Caco-2 (cell line): ENCODE measurements around the gene PKIG. TPM values are rescaled to one million over a fixed set of nuclear protein-coding genes. Genes with fewer than 3 reads are reported as not detected.

Experiments
- BruUV-seq: library from RNA; stranded (reverse); fragments of 400-500 nt; replicated peaks from 2 replicates; lab custom pipeline; 2021; lab: Mats Ljungman, UMichigan
- CTCF ChIA-PET: fragments of 300-600 bp; sonication (Branson Sonifier 250); formaldehyde crosslinking; loops from one replicate; lab custom pipeline; 2022; ENCODE audit warnings: antibody characterized with exemption; lab: Charles Lee
- POLR2A ChIA-PET: fragments of 300-600 bp; sonication (Branson Sonifier 250); formaldehyde crosslinking; loops from one replicate; lab custom pipeline; 2022; ENCODE audit warnings: antibody characterized with exemption; lab: Charles Lee
- DNase-seq, 2 experiments: peaks; one replicate each; pipeline versions ENCODE4 v3.0.0 to v3.0.0-alpha.2; 2020 to 2022
- H3K27me3 ChIP-seq: replicated peaks from 2 replicates; pipeline ENCODE4 v1.6.0; 2011; ENCODE audit warnings: low read length; ENCODE audit not compliant: control insufficient read depth, insufficient read depth
- H3K36me3 ChIP-seq: 2 replicates; pipeline ENCODE4 v1.5.1; 2011; ENCODE audit warnings: low read length; ENCODE audit not compliant: control insufficient read depth, insufficient read depth
- H3K4me1 ChIP-seq: fragments of 250-450 bp; sonication (Bioruptor Pico); 2 replicates; pipeline ENCODE4 v1.5.1; 2020; ENCODE audit warnings: mild to moderate bottlenecking
- H3K4me3 ChIP-seq: 2 replicates; pipeline ENCODE4 v1.5.1; 2011; ENCODE audit warnings: low read depth, mild to moderate bottlenecking, control low read depth, low read length
- H3K9me3 ChIP-seq: fragments of 250-450 bp; sonication (Bioruptor Pico); 2 replicates; pipeline ENCODE4 v1.5.1; 2020; ENCODE audit warnings: mild to moderate bottlenecking, moderate library complexity
- H3K27ac Mint-ChIP-seq: one replicate; pipeline ENCODE4 v1.8.0; 2022; ENCODE audit warnings: mixed read lengths; ENCODE audit not compliant: unreplicated experiment
- H3K27me3 Mint-ChIP-seq: one replicate; pipeline ENCODE4 v1.8.0; 2022; ENCODE audit warnings: mixed read lengths; ENCODE audit not compliant: insufficient read depth, unreplicated experiment
- H3K36me3 Mint-ChIP-seq: one replicate; pipeline ENCODE4 v1.8.0; 2022; ENCODE audit warnings: mild to moderate bottlenecking, mixed read lengths; ENCODE audit not compliant: insufficient read depth, unreplicated experiment
- H3K4me1 Mint-ChIP-seq: one replicate; pipeline ENCODE4 v1.8.0; 2022; ENCODE audit warnings: low read depth, mixed read lengths; ENCODE audit not compliant: unreplicated experiment
- H3K4me3 Mint-ChIP-seq: one replicate; pipeline ENCODE4 v1.8.0; 2022; ENCODE audit warnings: mild to moderate bottlenecking, moderate library complexity, mixed read lengths; ENCODE audit not compliant: unreplicated experiment
- H3K9me3 Mint-ChIP-seq: one replicate; pipeline ENCODE4 v1.8.0; 2022; ENCODE audit warnings: mixed read lengths; ENCODE audit not compliant: unreplicated experiment
- intact Hi-C: fragments of 100-400 bp; cut with micrococcal nuclease; formaldehyde crosslinking; loops from one replicate; pipeline ENCODE4 v1.10.0; 2022; ENCODE audit not compliant: unreplicated experiment
- total RNA-seq: library from RNA; stranded (reverse); gene quantifications from 2 replicates; pipeline ENCODE4 v1.2.3, GENCODE V29; 2022
- TF ChIP-seq, protein P1 (sequence below), 2 experiments: fragments of 200-600 bp in 1 of 2; IDR thresholded peaks; 1 replicate in 1 of 2; 2 replicates in 1 of 2; pipeline versions ENCODE4 v1.5.1 to v1.8.0; 2011 to 2022; ENCODE audit warnings: antibody characterized with exemption in 1 of 2, control low read depth in 1 of 2, inconsistent platforms in 1 of 2, low read depth in 1 of 2, low read length in 1 of 2, mild to moderate bottlenecking in 1 of 2, moderate library complexity in 1 of 2; ENCODE audit not compliant: insufficient read depth in 1 of 2, severe bottlenecking in 1 of 2, unreplicated experiment in 1 of 2

Gene PKIG
- total RNA-seq, 1 experiment from 2014 or later = 25.9 TPM

DNA sequence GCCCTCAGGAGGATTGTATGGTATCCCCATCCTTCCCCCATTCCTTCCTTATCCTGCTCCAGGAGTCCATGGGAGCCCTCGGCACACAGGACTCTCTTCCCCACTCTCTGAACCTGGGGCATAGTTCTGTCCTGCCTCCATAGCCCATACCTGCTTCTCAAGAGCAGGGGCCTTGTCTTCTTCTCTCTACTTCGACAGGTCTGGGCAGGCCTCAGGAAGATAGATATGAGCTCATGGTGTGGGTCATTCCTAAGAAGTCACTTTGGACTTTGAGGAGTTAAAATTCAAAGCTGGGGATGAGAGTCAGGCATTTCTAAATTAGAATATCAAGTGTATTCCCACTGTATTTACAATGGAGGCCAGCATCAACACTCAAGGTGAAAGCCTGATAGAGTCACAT, 77.6 kb downstream of the PKIG start:
- no TSS peak for BruUV-seq
- no peak for DNase-seq
- intact Hi-C loops = no loop called here
- H3K36me3 ChIP-seq = no peaks in the 10 kb centered on the region
- H3K4me1 Mint-ChIP-seq = no peaks in the 10 kb centered on the region
- peaks cover 8% of the 10 kb centered on the region for H3K27me3 Mint-ChIP-seq
- no peaks in the 10 kb centered on the region for H3K4me1 ChIP-seq
- ChIA-PET POLR2A (no interaction called here), CTCF (no interaction called here)
- no peaks in the 10 kb centered on the region for H3K27me3 ChIP-seq
- no peak overlapping the region for H3K4me3 ChIP-seq
- no peaks in the 10 kb centered on the region for H3K9me3 Mint-ChIP-seq
- TF ChIP-seq, protein P1, sequence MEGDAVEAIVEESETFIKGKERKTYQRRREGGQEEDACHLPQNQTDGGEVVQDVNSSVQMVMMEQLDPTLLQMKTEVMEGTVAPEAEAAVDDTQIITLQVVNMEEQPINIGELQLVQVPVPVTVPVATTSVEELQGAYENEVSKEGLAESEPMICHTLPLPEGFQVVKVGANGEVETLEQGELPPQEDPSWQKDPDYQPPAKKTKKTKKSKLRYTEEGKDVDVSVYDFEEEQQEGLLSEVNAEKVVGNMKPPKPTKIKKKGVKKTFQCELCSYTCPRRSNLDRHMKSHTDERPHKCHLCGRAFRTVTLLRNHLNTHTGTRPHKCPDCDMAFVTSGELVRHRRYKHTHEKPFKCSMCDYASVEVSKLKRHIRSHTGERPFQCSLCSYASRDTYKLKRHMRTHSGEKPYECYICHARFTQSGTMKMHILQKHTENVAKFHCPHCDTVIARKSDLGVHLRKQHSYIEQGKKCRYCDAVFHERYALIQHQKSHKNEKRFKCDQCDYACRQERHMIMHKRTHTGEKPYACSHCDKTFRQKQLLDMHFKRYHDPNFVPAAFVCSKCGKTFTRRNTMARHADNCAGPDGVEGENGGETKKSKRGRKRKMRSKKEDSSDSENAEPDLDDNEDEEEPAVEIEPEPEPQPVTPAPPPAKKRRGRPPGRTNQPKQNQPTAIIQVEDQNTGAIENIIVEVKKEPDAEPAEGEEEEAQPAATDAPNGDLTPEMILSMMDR (IDR thresholded peaks at IDR 0.05; ENCODE audit: insufficient read depth in 1 of 2, low read depth in 1 of 2, low read length in 1 of 2, severe bottlenecking in 1 of 2, unreplicated experiment in 1 of 2) = no peak
- H3K36me3 Mint-ChIP-seq = no peaks in the 10 kb centered on the region
- no peaks in the 10 kb centered on the region; the same call in 1 of the 2 replicates for H3K9me3 ChIP-seq
- H3K4me3 Mint-ChIP-seq = no peak overlapping the region
- H3K27ac Mint-ChIP-seq = no peak overlapping the region

DNA sequence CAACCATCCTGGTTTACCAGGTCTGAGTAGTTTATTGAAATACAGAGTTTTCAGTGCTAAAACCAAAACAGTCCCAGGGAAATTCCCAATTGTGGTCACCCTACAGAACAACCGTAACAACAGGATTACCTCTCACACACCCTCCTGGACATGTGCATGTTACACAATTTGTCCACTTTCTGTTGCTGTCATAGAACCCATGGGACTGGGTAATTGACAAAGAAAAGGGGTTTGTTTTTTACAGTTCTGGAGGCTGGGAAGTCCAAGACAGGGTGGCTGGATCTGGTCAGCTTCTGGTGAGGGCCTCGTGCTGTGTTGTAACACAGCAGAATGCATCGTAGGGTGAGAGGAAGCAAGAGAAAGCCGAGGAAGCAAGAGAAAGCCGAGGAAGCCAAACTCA, 78.2 kb downstream of the PKIG start:
- H3K4me3 ChIP-seq = no peak overlapping the region
- peaks cover 6% of the 10 kb centered on the region for H3K27me3 Mint-ChIP-seq
- H3K4me1 Mint-ChIP-seq = no peaks in the 10 kb centered on the region
- intact Hi-C loops = no loop called here
- no peaks in the 10 kb centered on the region for H3K4me1 ChIP-seq
- H3K36me3 Mint-ChIP-seq = no peaks in the 10 kb centered on the region
- H3K27me3 ChIP-seq = no peaks in the 10 kb centered on the region
- no peak for DNase-seq
- no peak overlapping the region for H3K4me3 Mint-ChIP-seq
- H3K9me3 ChIP-seq = no peaks in the 10 kb centered on the region; the same call in 1 of the 2 replicates
- H3K27ac Mint-ChIP-seq = no peak overlapping the region
- TF ChIP-seq, protein P1 (IDR thresholded peaks at IDR 0.05; ENCODE audit: insufficient read depth in 1 of 2, low read depth in 1 of 2, low read length in 1 of 2, severe bottlenecking in 1 of 2, unreplicated experiment in 1 of 2) = no peak
- no TSS peak for BruUV-seq
- no peaks in the 10 kb centered on the region for H3K36me3 ChIP-seq
- no peaks in the 10 kb centered on the region for H3K9me3 Mint-ChIP-seq
- ChIA-PET POLR2A (no interaction called here), CTCF (no interaction called here)

DNA sequence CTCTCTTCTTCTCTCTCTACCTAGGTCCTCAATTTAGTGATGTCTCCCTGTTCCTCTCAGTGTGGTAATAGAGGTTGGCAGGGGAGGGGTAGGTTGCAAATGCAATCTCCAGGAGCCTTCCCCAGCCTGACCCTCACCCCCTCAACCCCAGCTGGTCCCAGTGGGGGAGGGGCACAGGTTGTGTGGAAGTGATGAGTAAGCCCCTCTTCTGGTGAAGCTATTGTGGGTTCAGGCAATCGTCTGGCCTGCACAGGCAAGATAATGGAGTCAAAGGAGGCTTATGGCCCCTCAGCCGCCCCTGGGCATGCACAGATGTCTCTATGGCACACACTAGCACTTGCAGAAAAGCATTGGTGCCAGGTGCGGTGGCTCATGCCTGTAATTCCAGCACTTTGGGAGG, 79.9 kb downstream of the PKIG start:
- Histone ChIP-seq H3K36me3 (no peaks in the 10 kb centered on the region), H3K4me1 (no peaks in the 10 kb centered on the region), H3K27me3 (no peaks in the 10 kb centered on the region), H3K9me3 (no peaks in the 10 kb centered on the region; the same call in 1 of the 2 replicates), H3K4me3 (no peak overlapping the region)
- no peak overlapping the region for H3K27ac Mint-ChIP-seq
- no peak for DNase-seq
- no peak overlapping the region for H3K4me3 Mint-ChIP-seq
- intact Hi-C loops = no loop called here
- no peaks in the 10 kb centered on the region for H3K27me3 Mint-ChIP-seq
- no peaks in the 10 kb centered on the region for H3K36me3 Mint-ChIP-seq
- no peaks in the 10 kb centered on the region for H3K4me1 Mint-ChIP-seq
- POLR2A ChIA-PET = no interaction called here
- no peaks in the 10 kb centered on the region for H3K9me3 Mint-ChIP-seq
- no TSS peak for BruUV-seq
- CTCF ChIA-PET = interaction anchor here (0.8 to 1.1 kb wide), 2 partner anchors 11 to 23 kb away, joined by 3 read pairs; partner anchors contain the start of gene ADA
- TF ChIP-seq, protein P1 (IDR thresholded peaks at IDR 0.05; ENCODE audit: insufficient read depth in 1 of 2, low read depth in 1 of 2, low read length in 1 of 2, severe bottlenecking in 1 of 2, unreplicated experiment in 1 of 2) = no peak
